CD4-positive, alpha-beta memory T cell (primary cell): Measurements from ENCODE around the gene CTDSPL. TPM values are rescaled to one million over a fixed set of nuclear protein-coding genes. Genes with fewer than 3 reads are reported as not detected.
A peak's percentile ranks its signal among the peaks of the same experiment; 100 is the strongest.

Source experiments
- CTCF ChIA-PET: fragments of 350-600 bp; sonication (Branson Sonifier 250); formaldehyde crosslinking; loops from one replicate; lab custom pipeline; 2021; ENCODE audit warnings: inconsistent platforms; ENCODE audit not compliant: partially characterized antibody; lab: Charles Lee
- POLR2A ChIA-PET: fragments of 350-600 bp; sonication (Branson Sonifier 250); formaldehyde crosslinking; loops from one replicate; lab custom pipeline; 2021; ENCODE audit not compliant: partially characterized antibody; lab: Charles Lee
- DNase-seq, 5 donors: peaks; one replicate each; pipeline versions ENCODE4 v3.0.0 to v3.0.0-alpha.2; 2020 to 2022; ENCODE audit warnings: mixed read lengths in 1 of 5
- H3K27ac ChIP-seq: one replicate; pipeline ENCODE4 v1.7.0; 2013; ENCODE audit warnings: low read depth, low read length
- H3K27me3 ChIP-seq: 2 replicates; pipeline ENCODE4 v1.7.0; 2013; ENCODE audit warnings: mild to moderate bottlenecking, low read length, moderate library complexity; ENCODE audit not compliant: insufficient read depth
- H3K36me3 ChIP-seq: 2 replicates; pipeline ENCODE4 v1.7.0; 2013; ENCODE audit warnings: mild to moderate bottlenecking, low read length, moderate library complexity; ENCODE audit not compliant: insufficient read depth
- H3K4me1 ChIP-seq: 2 replicates; pipeline ENCODE4 v1.7.0; 2013; ENCODE audit warnings: mild to moderate bottlenecking, low read length, moderate library complexity; ENCODE audit not compliant: insufficient read depth
- H3K4me3 ChIP-seq, 2 donors: one replicate each; pipeline ENCODE4 v1.7.0; 2013; ENCODE audit warnings: low read length in 2 of 2, mild to moderate bottlenecking in 1 of 2
- H3K9me3 ChIP-seq, 2 donors: one replicate each; pipeline ENCODE4 v1.7.0; 2013; ENCODE audit warnings: low read length in 2 of 2, control low read depth in 1 of 2; ENCODE audit not compliant: control insufficient read depth in 1 of 2
- H3K27ac Mint-ChIP-seq, 7 donors: one replicate each; pipeline ENCODE4 v1.8.0; 2020 to 2021; ENCODE audit warnings: mixed read lengths in 7 of 7, mild to moderate bottlenecking in 6 of 7, inconsistent platforms in 3 of 7, moderate library complexity in 3 of 7
- H3K27me3 Mint-ChIP-seq, 2 donors: one replicate each; pipeline ENCODE4 v1.8.0; 2020 to 2021; ENCODE audit warnings: mixed read lengths in 2 of 2
- H3K36me3 Mint-ChIP-seq, 2 donors: one replicate each; pipeline ENCODE4 v1.8.0; 2020 to 2021; ENCODE audit warnings: mixed read lengths in 2 of 2, inconsistent platforms in 1 of 2, mild to moderate bottlenecking in 1 of 2
- H3K4me1 Mint-ChIP-seq, 4 donors: one replicate each; pipeline ENCODE4 v1.8.0; 2020 to 2021; ENCODE audit warnings: mixed read lengths in 4 of 4, mild to moderate bottlenecking in 1 of 4
- H3K4me3 Mint-ChIP-seq, 8 donors: one replicate each; pipeline ENCODE4 v1.8.0; 2020 to 2021; ENCODE audit warnings: mixed read lengths in 8 of 8, mild to moderate bottlenecking in 7 of 8, moderate library complexity in 6 of 8, inconsistent platforms in 3 of 8
- H3K9me3 Mint-ChIP-seq, 8 donors: one replicate each; pipeline ENCODE4 v1.8.0; 2020 to 2021; ENCODE audit warnings: mixed read lengths in 8 of 8, mild to moderate bottlenecking in 5 of 8, inconsistent platforms in 3 of 8, moderate library complexity in 1 of 8
- intact Hi-C: fragments of 100-400 bp; cut with micrococcal nuclease; formaldehyde crosslinking; loops from one replicate; pipeline ENCODE4 v1.15.1; 2023
- polyA plus RNA-seq, 2 donors: library from polyadenylated mRNA; unstranded; fragments of 300-500 nt; fragmentation: Illumina TruSeq; gene quantifications; one replicate each; pipeline ENCODE4 v1.2.3, GENCODE V29; 2021
- total RNA-seq, 2 experiments: library from RNA; stranded (reverse); gene quantifications; one replicate each; pipeline ENCODE4 v1.2.3, GENCODE V29; 2021

Gene CTDSPL
- total and polyA plus RNA-seq, 4 experiments from 2014 or later = 0.08 to 0.73 (median 0.61) TPM; not detected in 1

DNA sequence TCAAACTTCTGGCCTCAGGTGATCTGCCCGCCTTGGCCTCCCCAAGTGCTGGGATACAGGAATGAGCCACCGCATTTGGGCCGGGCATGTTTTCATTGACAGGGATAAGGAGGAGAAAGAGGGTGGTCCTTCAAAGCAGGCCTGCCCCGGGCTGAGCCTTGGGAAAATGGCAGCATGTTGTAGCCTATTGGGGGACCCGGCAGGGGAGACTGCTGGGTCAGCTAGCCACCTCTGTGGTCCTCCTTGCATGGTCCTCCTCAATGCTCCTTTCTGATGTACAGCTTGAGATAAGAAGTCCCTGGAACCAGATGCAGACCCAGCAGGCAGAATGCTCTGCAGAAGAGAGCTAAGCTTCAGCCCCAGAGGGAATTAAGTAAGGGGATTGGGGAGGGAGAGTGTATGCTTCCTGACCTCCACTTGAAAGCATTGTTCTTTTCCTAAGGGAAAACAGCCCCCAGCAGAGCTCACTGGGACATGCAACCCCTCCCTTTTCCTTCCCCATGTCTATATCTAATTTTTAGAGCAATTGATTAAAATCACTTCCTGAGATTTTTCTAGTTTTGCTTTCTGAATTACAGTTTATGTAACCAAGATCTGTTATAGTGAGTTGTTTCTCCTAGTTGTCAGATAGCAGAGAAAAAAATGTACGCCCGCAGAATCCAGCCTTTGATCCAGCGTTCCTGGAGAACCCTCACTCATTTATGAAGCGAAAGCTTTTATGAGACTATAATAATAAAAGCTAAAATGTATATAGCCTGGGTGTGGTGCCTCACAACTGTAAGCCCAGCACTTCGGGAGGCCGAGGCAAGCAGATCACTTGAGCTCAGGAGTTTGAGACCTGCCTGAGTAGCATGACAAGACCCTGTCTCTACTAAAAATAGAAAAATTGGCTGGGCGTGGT, 80.2 kb downstream of the CTDSPL start:
- Histone ChIP-seq H3K9me3 (no peaks in the 10 kb centered on the region), H3K27ac (no peak overlapping the region), H3K4me1 (no peaks in the 10 kb centered on the region), H3K36me3 (no peaks in the 10 kb centered on the region), H3K4me3 (no peak overlapping the region), H3K27me3 (no peaks in the 10 kb centered on the region)
- DNase-seq = no peak
- Mint-ChIP-seq H3K4me1 (no peaks in the 10 kb centered on the region), H3K9me3 (no peaks in the 10 kb centered on the region), H3K4me3 (no peak overlapping the region), H3K27ac (no peak overlapping the region), H3K27me3 (peaks cover 0 to 4% of the 10 kb centered on the region in 2 donors), H3K36me3 (no peaks in the 10 kb centered on the region)
- POLR2A ChIA-PET = no interaction called here
- intact Hi-C loops = no loop called here
- CTCF ChIA-PET = no interaction called here

GRCh38 chr3:37942646-37943045, 81.0 kb downstream of the CTDSPL start:
- CTCF ChIA-PET = no interaction called here

GRCh38 chr3:37943126-37943525, 81.4 kb downstream of the CTDSPL start:
- H3K27ac Mint-ChIP-seq = peak overlapping the region in 1 of 7 donors; percentile 65
- H3K9me3 Mint-ChIP-seq = no peaks in the 10 kb centered on the region
- DNase-seq = no peak
- POLR2A ChIA-PET = no interaction called here
- Histone ChIP-seq H3K27me3 (no peaks in the 10 kb centered on the region), H3K4me1 (no peaks in the 10 kb centered on the region), H3K4me3 (no peak overlapping the region), H3K9me3 (no peaks in the 10 kb centered on the region), H3K27ac (no peak overlapping the region), H3K36me3 (no peaks in the 10 kb centered on the region)
- intact Hi-C loops = no loop called here
- H3K27me3 Mint-ChIP-seq = peaks cover 0 to 2% of the 10 kb centered on the region in 2 donors
- no peak overlapping the region for H3K4me3 Mint-ChIP-seq
- no peaks in the 10 kb centered on the region for H3K36me3 Mint-ChIP-seq
- H3K4me1 Mint-ChIP-seq = no peaks in the 10 kb centered on the region
- CTCF ChIA-PET = interaction anchor here (0.9 kb wide), 1 partner anchor 25 kb away, joined by 3 read pairs; no protein-coding TSS in a partner anchor

More at GRCh38 chr3:37942646-37943045, 81.0 kb downstream of the CTDSPL start:
- no peak for DNase-seq
- intact Hi-C loops = no loop called here
- no peaks in the 10 kb centered on the region for H3K9me3 Mint-ChIP-seq
- no peaks in the 10 kb centered on the region for H3K4me1 Mint-ChIP-seq
- no peaks in the 10 kb centered on the region for H3K36me3 ChIP-seq
- H3K4me3 Mint-ChIP-seq = no peak overlapping the region
- H3K27me3 ChIP-seq = no peaks in the 10 kb centered on the region
- H3K36me3 Mint-ChIP-seq = no peaks in the 10 kb centered on the region
- H3K4me1 ChIP-seq = no peaks in the 10 kb centered on the region
- H3K4me3 ChIP-seq = no peak overlapping the region
- no peak overlapping the region for H3K27ac Mint-ChIP-seq
- POLR2A ChIA-PET = no interaction called here
- H3K27me3 Mint-ChIP-seq = peaks cover 0 to 2% of the 10 kb centered on the region in 2 donors
- H3K9me3 ChIP-seq = no peaks in the 10 kb centered on the region
- H3K27ac ChIP-seq = no peak overlapping the region

DNA sequence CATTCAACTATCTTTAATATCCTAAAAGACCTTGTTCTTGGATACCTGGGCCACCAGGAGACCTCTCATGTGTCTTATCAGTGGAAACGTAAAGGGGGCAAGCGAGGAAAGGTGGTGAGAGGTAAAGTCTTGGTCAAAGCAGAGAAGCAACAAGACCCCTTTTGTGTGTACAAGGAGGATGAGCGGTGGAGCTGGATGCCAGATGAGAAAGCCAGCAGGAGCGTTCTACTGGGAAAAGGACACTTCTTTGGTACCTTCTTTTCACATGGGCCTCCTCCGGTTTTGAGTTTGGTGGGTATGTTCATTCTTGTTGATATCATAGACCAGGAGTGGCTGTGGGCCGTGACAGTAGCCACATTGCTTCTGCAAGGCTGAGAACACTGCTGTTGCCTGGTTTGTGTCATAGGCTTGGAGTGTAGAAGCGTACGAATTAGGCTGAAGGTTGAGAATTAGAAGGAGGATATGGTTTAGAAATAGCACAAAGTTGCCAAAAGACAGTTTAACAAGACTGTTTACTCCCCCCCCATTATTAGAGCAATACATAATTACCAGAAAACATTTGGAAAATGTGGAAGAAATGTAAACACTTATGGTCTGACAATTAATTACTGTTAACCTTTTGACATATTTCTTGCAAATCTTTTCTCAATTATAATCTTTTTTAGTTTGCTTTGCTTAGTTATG, 82.1 kb downstream of the CTDSPL start:
- H3K4me3 Mint-ChIP-seq = no peak overlapping the region
- H3K27me3 ChIP-seq = no peaks in the 10 kb centered on the region
- H3K36me3 ChIP-seq = no peaks in the 10 kb centered on the region
- peaks cover 0 to 2% of the 10 kb centered on the region in 2 donors for H3K27me3 Mint-ChIP-seq
- intact Hi-C loops = no loop called here
- no peak overlapping the region for H3K4me3 ChIP-seq
- ChIA-PET CTCF (interaction anchor here (0.9 kb wide), 1 partner anchor 24 kb away, joined by 3 read pairs; no protein-coding TSS in a partner anchor), POLR2A (no interaction called here)
- H3K4me1 ChIP-seq = no peaks in the 10 kb centered on the region
- no peaks in the 10 kb centered on the region for H3K9me3 Mint-ChIP-seq
- H3K27ac ChIP-seq = no peak overlapping the region
- no peak for DNase-seq
- peak overlapping the region in 1 of 7 donors; percentile 65 for H3K27ac Mint-ChIP-seq
- no peaks in the 10 kb centered on the region for H3K9me3 ChIP-seq
- H3K36me3 Mint-ChIP-seq = no peaks in the 10 kb centered on the region
- no peaks in the 10 kb centered on the region for H3K4me1 Mint-ChIP-seq

- H3K4me3 ChIP-seq = no peak overlapping the region
- no peaks in the 10 kb centered on the region for H3K36me3 ChIP-seq
- no peak overlapping the region for H3K4me3 Mint-ChIP-seq
- no peaks in the 10 kb centered on the region for H3K4me1 Mint-ChIP-seq
- no peak for DNase-seq
- no peaks in the 10 kb centered on the region for H3K27me3 ChIP-seq
- H3K27ac Mint-ChIP-seq = no peak overlapping the region
- no peaks in the 10 kb centered on the region for H3K4me1 ChIP-seq
- no peaks in the 10 kb centered on the region for H3K9me3 Mint-ChIP-seq
- no peaks in the 10 kb centered on the region for H3K36me3 Mint-ChIP-seq
- peaks cover 0 to 2% of the 10 kb centered on the region in 2 donors for H3K27me3 Mint-ChIP-seq
- no peaks in the 10 kb centered on the region for H3K9me3 ChIP-seq
- H3K27ac ChIP-seq = no peak overlapping the region
- intact Hi-C loops = no loop called here
- ChIA-PET POLR2A (no interaction called here), CTCF (interaction anchor here (1.2 kb wide), 1 partner anchor 30 kb away, joined by 3 read pairs; no protein-coding TSS in a partner anchor)
Observed at GRCh38 chr3:37944391-37944842, 82.7 kb downstream of the CTDSPL start.

DNA sequence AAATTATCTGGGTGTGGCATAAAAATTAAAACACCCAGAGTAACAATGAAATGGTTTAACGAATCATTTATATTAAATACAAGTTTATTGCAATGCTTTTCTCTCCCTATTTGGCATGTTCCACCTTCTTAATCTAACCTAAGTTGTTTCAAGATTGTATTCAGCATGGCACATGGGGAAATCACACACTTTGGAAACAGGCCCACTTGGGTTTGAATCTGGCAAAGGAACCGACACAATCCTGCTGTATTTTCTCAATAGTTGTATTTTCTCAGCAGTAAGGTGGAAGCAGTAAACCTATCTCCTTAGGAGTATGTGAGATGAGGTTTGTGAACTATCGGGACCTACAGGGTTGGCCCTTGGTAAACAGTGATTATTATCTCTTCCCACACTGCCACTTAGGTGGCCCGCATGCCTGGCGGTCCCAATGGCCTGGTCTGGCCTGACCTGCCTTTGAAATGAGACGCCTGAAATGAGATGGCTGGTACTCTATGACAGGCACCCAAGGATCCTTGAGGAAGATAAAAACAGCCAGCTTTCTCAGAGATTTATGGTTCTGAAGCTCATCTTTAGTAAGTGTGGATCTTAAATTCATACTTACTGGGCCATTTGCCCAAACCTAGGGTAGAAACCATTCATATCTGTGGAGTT, 83.6 kb downstream of the CTDSPL start:
- DNase-seq = no peak
- Histone ChIP-seq H3K9me3 (no peaks in the 10 kb centered on the region), H3K27me3 (no peaks in the 10 kb centered on the region), H3K36me3 (no peaks in the 10 kb centered on the region), H3K4me3 (no peak overlapping the region), H3K4me1 (no peaks in the 10 kb centered on the region), H3K27ac (no peak overlapping the region)
- Mint-ChIP-seq H3K27me3 (no peaks in the 10 kb centered on the region), H3K4me3 (no peak overlapping the region), H3K36me3 (no peaks in the 10 kb centered on the region), H3K4me1 (no peaks in the 10 kb centered on the region), H3K27ac (no peak overlapping the region), H3K9me3 (no peaks in the 10 kb centered on the region)
- intact Hi-C loops = no loop called here
- CTCF ChIA-PET = interaction anchor here (1.2 to 1.4 kb wide), 2 partner anchors 29 kb away, joined by 3 to 5 read pairs; no protein-coding TSS in a partner anchor
- POLR2A ChIA-PET = no interaction called here
